CMK (cell line): ENCODE measurements around the gene RPS19BP1.
A peak's percentile ranks its signal among the peaks of the same experiment; 100 is the strongest.

Experiments
- DNase-seq: peaks from one replicate; pipeline ENCODE4 v3.0.0-alpha.2; 2010; ENCODE audit warnings: low read depth

The RPS19BP1 gene

GRCh38 chr22:39559456-39560105 is 27.0 kb upstream of the RPS19BP1 start:
- peak; percentile 9 for DNase-seq

GRCh38 chr22:39558950-39559349 is 26.4 kb upstream of the RPS19BP1 start:
- DNase-seq, result no peak

DNA sequence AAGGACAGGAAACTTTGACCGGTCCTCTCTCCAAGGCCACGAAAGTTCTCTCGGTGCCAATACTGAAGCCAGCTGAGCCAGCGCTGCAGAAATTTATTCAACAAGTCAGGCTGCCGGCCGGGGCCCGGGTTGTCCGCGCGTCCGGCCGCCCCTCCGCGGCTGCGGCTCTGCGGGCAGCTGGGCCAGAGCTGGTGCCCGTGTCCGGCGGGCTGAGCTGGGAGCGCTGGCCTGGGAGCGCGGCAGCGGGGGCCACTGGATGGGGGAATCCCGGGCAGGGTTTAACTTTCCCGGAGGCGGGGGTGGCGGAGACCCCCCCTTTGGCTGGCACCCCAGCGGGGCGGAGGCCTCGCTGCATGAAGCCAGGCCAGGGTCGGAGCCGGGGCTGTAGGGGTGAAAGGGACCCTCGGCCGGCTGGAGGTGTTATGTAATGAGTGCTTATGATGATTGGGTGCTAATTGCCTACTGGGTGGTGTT is 25.7 kb upstream of the RPS19BP1 start:
- DNase-seq, result no peak

- DNase-seq, result no peak
These were observed 24.7 kb upstream of the RPS19BP1 start for GRCh38 chr22:39556970-39557841.

GRCh38 chr22:39554151-39554550 is 21.6 kb upstream of the RPS19BP1 start:
- no peak for DNase-seq

GRCh38 chr22:39553429-39553828 is 20.9 kb upstream of the RPS19BP1 start:
- no peak for DNase-seq

GRCh38 chr22:39547587-39547947 is 15.0 kb upstream of the RPS19BP1 start:
- no peak for DNase-seq

- DNase-seq, result no peak
These were observed 14.5 kb upstream of the RPS19BP1 start for GRCh38 chr22:39546889-39547586.

- DNase-seq, result no peak
These were observed 13.1 kb upstream of the RPS19BP1 start for GRCh38 chr22:39545386-39546365.

DNA sequence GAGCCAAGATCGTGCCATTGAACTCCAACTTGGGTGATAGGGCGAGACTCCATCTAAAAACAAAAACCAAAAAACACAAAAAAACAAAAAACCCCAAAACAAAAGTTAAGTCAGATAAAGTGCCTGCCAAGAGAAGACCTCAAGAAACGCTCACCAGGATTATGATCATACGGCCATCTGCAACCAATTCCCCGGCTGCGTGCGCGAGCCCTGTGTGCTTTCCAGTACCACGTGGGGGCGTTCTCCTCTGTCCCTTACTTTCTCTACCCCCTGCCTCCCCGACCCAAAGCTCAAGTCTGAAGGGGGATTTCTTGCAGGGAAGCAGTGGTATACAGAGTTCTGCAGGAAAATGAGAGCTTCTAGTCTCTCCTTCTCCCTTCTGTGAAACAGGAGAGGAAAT is 10.5 kb upstream of the RPS19BP1 start:
- no peak for DNase-seq

- DNase-seq, result no peak
These were observed 5.4 kb upstream of the RPS19BP1 start for GRCh38 chr22:39537975-39538374.

DNA sequence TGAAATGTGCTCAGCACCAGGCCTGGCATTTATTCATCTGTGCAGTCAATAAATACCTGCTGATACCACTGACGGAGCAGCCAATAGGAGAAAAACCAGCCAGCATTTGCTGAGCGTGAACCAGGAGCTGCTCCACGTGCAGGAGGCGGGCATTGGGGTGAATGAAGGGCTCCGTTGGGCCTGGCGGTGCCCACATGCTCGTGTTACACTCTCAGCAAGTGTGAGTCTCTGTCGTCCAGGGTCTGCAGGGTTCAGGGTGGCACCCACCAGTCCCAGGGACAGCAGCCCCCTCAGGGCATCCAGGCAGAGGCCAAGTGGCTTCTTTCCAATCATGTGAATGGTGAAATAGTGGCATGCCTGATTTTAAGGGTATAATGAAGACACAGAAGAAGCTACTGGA is 4.2 kb upstream of the RPS19BP1 start:
- no peak for DNase-seq

DNA sequence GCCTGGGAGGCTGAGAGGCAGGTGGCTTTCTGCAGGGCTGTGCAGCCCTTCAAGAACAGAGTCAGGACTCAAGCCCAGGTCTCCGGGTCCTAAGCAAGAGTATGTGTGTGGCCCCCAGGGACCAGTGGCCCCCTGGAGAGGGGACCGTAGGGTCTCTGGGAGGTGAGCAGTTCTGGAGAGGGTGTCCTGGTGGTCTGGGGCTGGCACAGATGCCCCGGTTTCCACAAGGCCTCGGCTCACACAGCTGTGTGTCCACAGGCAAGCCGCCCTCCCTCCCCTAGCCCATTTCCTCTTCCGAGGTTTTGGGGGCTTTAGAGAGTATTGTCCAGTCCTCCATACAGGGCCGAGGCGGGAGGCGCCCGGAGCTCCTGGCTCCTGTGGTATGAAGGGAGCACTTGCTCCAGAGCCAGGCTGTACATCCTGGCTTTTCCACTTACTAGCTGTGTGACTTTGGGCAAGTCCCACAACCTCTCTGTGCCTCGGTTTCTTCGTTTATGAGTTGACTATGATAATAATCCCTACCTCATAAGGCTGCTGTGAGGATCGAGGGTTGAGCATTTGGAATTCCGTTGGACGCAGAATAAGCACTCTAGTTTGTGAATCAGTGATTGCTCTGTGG is 3.4 kb upstream of the RPS19BP1 start:
- no peak for DNase-seq

GRCh38 chr22:39535357-39535725 is 2.8 kb upstream of the RPS19BP1 start:
- DNase-seq, result no peak

GRCh38 chr22:39534591-39535356 is 2.2 kb upstream of the RPS19BP1 start:
- DNase-seq, result no peak

DNA sequence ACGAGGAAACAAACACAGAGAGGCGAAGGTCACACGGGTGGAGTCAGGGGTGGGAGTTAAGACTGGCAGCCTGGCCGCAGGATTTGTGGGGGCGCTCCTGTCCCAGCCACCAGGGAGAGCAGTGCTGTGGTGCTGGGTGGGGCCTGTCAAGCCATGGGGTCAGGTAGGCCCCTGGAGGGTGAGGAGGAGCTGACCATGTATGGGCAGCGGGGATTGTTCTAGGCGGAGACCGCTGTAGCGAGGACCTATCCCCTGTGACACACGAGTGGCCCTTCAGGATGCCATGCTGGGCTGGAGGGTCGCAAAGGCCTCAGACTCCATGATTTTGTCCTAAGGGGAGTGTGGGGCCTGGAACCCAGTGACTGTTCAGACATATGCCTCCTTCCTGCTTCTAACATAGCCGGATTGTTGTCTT is 1.6 kb upstream of the RPS19BP1 start:
- no peak for DNase-seq

GRCh38 chr22:39530692-39531331 is 1.7 kb downstream of the RPS19BP1 start:
- DNase-seq, result no peak

- no peak for DNase-seq
These were observed 2.4 kb downstream of the RPS19BP1 start for GRCh38 chr22:39530116-39530515.

GRCh38 chr22:39529487-39529851 is 3.1 kb downstream of the RPS19BP1 start:
- DNase-seq, result no peak
